Adipose tissue (tissue), 3 donors: ENCODE results near the gene PPP1R26. TPM values are rescaled to one million over a fixed set of nuclear protein-coding genes. Genes with fewer than 3 reads are reported as not detected.
"Not testable (repeated sequence)": the region's sequence is repeated elsewhere in the genome, so short reads cannot be mapped to it uniquely, and the experiment has no call there.

ENCODE experiments used
- H3K27ac ChIP-seq: one replicate; pipeline ENCODE4 v1.5.1; 2013; ENCODE audit warnings: low read depth, low read length
- WGBS, 3 donors: extraction: QIAGEN DNeasy Blood & Tissue Kit; methylation state at CpG; one replicate each; pipeline ENCODE4 v1.1.7; 2013; 5-methylcytosine and 5-hydroxymethylcytosine counted together
- polyA plus RNA-seq, 3 donors: library from polyadenylated mRNA; stranded (reverse); fragments of 200-250 nt; gene quantifications; one replicate each; pipeline ENCODE4 v1.2.3, GENCODE V29; 2013
- donor health status: healthy with polysubstance abuse.
- donor health status: Bipolar disorder and iron deficiency.
- donor health status: healthy.

The PPP1R26 gene
- polyA plus RNA-seq, 3 donors: 5.3 to 5.9 (median 5.9) TPM

GRCh38 chr9:135526089-135526729 is 46.6 kb downstream of the PPP1R26 start:
- 58 to 80% (median 75%) methylated on average over 10 to 11 of the region's 11 CpGs for WGBS, 3 donors
- H3K27ac ChIP-seq: no peak overlapping the region

GRCh38 chr9:135526730-135527571 is 47.4 kb downstream of the PPP1R26 start:
- H3K27ac ChIP-seq: no peak overlapping the region
- WGBS, 3 donors: 61 to 71% (median 67%) methylated on average over 29 to 30 of the region's 30 CpGs

DNA sequence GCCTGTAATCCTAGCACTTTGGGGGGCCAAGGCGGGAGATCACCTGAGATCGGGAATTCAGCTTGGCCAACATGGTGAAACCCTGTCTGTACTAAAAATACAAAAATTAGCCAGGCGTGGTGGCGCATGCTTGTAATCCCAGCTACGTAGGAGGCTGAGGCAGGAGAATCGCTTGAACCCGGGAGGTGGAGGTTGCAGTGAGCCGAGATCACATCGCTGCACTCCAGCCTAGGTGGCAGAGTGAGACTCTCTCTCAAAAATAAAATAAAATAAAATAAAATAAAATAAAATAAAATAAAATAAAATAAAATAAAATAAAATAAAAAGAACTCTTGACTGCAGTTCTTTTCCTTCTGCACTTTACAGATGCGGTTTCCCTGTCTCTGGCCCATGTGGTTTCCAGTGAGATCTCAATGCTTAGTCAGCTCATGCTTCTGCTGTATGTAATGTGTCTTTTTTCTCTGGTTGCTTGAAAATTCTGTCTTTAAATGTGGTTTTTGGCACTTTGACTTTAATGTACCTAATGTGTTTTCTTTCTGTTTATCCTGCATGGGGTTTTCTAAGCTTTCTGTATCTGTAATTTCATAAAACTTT is 49.4 kb downstream of the PPP1R26 start:
- H3K27ac ChIP-seq: not testable (repeated sequence)
- WGBS, 3 donors: 93 to 97% (median 96%) methylated on average over 10 of the region's 10 CpGs

- 64 to 78% (median 69%) methylated on average over 5 of the region's 5 CpGs for WGBS, 3 donors
Measured at GRCh38 chr9:135530146-135530545, 50.6 kb downstream of the PPP1R26 start.

DNA sequence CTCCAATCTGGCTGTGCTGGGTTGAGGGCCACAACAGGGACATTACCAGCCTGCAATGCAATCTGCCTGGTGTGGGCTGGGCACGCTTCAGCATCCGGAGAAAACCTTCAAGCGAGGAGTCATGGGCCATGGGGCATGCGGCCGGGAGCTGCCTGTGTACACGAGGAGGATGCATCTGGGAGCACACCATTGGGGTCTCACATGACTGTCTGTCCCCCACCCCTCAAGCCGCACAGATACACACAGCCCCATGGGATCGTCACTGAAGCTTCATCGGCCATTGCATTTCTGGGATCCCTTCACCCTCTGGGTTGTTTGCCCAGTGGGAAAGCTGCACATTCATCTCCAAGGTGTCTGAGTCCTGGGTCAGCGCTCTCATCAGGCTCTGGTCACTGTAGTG is 51.5 kb downstream of the PPP1R26 start:
- WGBS, 3 donors: 84 to 96% (median 92%) methylated on average over 10 of the region's 10 CpGs

More at GRCh38 chr9:135530146-135530545, 50.6 kb downstream of the PPP1R26 start:
- no peak overlapping the region for H3K27ac ChIP-seq

DNA sequence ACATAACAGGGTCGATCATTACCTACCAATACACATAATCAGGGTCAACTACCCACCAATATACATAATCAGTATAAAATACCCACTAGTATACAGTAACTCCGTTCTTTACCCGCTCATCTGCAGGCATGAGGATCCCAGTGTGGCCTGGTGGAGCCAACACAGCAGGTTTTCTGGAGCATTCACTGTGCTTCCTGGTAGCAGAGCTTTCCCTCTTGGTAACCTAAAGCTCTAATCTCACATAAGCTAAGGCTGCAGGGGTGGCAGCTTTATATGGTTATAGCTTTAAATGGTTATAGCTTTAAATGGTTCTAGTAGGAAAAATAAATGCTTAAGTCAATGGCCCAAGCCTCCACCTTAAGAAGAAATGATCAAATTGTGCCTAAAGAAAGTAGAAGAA is 53.5 kb downstream of the PPP1R26 start:
- 80 to 94% (median 93%) methylated on average over 3 of the region's 3 CpGs for WGBS, 3 donors
- H3K27ac ChIP-seq: no peak overlapping the region

More for the DNA sequence above, 51.5 kb downstream of the PPP1R26 start:
- H3K27ac ChIP-seq: no peak overlapping the region

DNA sequence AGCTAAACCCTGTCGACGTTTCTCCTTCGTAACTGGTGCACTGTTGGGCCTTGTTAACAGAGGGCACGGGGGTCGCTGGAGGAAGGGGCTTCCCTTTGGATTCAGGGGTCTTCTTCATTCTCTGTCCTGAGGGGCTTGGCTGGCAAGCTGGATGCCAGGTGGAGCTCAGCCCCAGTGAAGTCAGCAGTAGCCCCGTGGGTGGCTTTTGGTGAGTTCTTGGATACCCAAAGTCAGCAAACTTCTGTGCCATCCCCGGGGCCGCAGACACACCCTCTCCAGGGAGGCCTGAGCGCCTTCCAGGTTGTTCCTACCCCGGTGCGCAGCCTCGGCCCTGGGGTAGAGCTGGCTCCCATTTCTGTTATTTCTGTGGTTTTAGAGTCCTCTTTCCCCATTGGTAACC is 54.1 kb downstream of the PPP1R26 start:
- 86 to 91% (median 90%) methylated on average over 12 of the region's 12 CpGs for WGBS, 3 donors
- no peak overlapping the region for H3K27ac ChIP-seq

DNA sequence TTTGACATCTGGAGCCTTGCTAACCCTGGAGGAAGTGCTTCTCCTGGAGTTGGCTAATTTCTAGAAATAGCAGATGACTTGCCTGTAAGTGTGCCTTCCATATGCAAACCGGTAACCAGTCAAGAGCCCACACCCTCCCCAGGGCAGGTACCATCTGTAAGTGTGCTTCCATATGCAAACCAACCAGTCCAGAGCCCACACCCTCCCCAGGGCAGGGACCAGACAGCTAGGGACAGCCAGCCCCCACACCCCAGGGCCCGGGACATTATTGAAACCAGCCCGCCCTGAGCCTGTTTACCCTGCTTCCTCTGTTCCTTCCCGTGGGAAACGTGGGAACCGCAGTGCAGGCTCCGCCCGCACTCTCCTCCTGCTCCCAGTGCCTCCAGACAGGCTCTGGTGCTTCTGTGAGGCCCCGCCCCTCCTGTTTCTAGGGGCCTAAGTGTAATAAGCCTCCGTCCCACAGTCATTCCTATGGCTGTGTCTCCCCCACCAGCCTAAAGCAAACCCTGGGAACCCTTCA is 54.7 kb downstream of the PPP1R26 start:
- H3K27ac ChIP-seq: not testable (repeated sequence)
- 28 to 34% (median 28%) methylated on average over 8 to 10 of the region's 10 CpGs for WGBS, 3 donors

DNA sequence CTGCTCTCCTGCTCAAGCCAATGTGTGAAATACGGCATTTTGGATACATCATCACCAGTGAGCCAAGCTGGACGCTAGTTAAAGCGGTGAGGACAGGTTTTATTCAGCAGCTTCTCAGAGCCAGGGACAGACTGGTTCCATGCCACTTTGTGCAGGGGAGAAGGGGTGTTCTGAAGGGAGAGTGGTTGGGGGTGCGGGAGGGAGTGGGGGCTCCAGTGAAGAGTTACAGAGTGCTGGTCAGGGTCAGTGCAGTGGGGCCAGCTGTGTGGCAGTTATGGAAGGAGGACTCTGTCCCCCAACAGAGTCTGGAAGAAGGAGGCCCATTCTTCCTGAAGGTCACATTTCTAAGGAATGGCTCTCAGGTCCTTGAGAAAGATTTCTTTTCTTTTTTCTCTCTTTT is 55.2 kb downstream of the PPP1R26 start:
- 69 to 80% (median 73%) methylated on average over 4 of the region's 4 CpGs for WGBS, 3 donors

DNA sequence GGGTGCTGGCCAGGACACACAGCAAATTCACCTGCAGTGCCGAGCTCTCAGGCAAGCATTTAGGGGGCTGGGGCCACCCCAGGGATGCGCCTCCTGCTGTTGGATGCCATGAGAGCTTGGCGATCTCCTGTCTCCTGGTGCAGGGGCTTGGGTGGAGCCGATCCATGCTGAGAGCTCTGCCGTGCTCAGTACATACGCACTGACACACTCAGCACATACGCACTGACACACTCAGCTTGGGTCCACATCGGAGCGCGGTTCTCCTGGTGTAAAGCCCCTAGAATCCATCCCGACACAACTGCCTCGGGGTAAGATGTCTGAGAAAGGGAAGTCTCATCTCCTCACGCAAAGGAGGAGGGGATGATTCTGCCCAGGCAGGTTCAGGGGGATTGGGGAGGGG is 56.0 kb downstream of the PPP1R26 start:
- not testable (repeated sequence) for H3K27ac ChIP-seq
- WGBS, 3 donors: 78 to 84% (median 83%) methylated on average over 11 to 13 of the region's 13 CpGs

More for the DNA sequence above, 55.2 kb downstream of the PPP1R26 start:
- H3K27ac ChIP-seq: not testable (repeated sequence)

DNA sequence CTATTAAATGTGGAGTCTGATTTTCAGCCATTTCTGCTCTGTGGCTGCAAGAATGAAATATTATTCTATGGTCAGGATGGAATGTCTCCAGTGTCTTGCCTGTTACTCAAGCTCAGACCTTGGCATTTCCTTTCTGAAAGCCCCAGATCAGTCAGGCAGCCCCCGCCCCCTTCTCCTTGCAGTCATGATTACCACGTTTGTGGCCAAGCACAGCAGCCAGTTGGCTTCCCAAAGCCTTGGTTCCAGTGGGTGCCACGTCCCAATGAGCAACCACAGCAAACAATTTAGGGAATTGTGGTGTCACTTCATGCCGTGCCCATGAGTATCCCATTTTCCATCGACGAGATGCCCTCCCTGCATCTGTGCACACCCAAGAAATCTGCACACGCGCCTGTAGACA is 56.6 kb downstream of the PPP1R26 start:
- WGBS, 3 donors: 74 to 77% (median 75%) methylated on average over 8 of the region's 8 CpGs
- H3K27ac ChIP-seq: no peak overlapping the region

Other genes starting within 250 kb of the PPP1R26 start
- gene MRPS2, start 20.9 kb downstream of the PPP1R26 start, polyA plus RNA-seq: 10 to 100 TPM; 29.2 to 62.3 (median 48.9) TPM
- not detected for gene LCN1, start 41.7 kb downstream of the PPP1R26 start, polyA plus RNA-seq
- gene OBP2A, start 66.3 kb downstream of the PPP1R26 start, polyA plus RNA-seq: not detected
- not detected for gene PAEP, start 82.0 kb downstream of the PPP1R26 start, polyA plus RNA-seq
- not detected for gene GLT6D1, start 159.8 kb downstream of the PPP1R26 start, polyA plus RNA-seq
- under 1 TPM in 1 of 3 donors, not detected in 2; 0.08 TPM for gene LCN9, start 183.5 kb downstream of the PPP1R26 start, polyA plus RNA-seq
- gene SOHLH1, start 219.7 kb downstream of the PPP1R26 start, polyA plus RNA-seq: not detected
- gene KCNT1, start 222.4 kb downstream of the PPP1R26 start, polyA plus RNA-seq: 1 to 10 TPM in 1 of 3 donors, under 1 TPM in 2; 0.09 to 1.0 (median 0.34) TPM